HepG2 (cell line): ENCODE measurements around the gene RASGRP2. TPM values are rescaled to one million over a fixed set of nuclear protein-coding genes. Genes with fewer than 3 reads are reported as not detected.

Source experiments
- ATAC-seq: fragments of 200-7000 bp; cut with Tn5 transposase; 3 replicates; pipeline ENCODE4 v1.9.1; 2020; ENCODE audit warnings: mild to moderate bottlenecking, moderate library complexity
- BruUV-seq: library from RNA; stranded (reverse); fragments of 400-500 nt; replicated peaks from 2 replicates; lab custom pipeline; 2021; lab: Mats Ljungman, UMichigan
- CTCF ChIA-PET: fragments of 300-600 bp; formaldehyde crosslinking; extraction: SDS; loops from one replicate; lab custom pipeline; 2021; ENCODE audit warnings: low total read pairs, inconsistent platforms, low intra/inter-chr PET ratio; lab: Yijun Ruan, JAX
- POLR2A ChIA-PET: fragments of 350-600 bp; sonication (Branson Sonifier 250); formaldehyde crosslinking; loops from one replicate; lab custom pipeline; 2020; ENCODE audit warnings: antibody characterized with exemption, inconsistent platforms; lab: Yijun Ruan, JAX
- DNase-seq: peaks from one replicate; pipeline ENCODE4 v3.0.0-alpha.2; 2015; ENCODE audit warnings: low spot score
- FAIRE-seq: peaks from 3 replicates; lab custom pipeline; 2011; peaks lifted over from hg19 to GRCh38; lab: Jason Lieb, UNC
- H2AFZ ChIP-seq: one replicate; pipeline ENCODE4 v1.6.1; 2011; ENCODE audit warnings: low read length, inconsistent platforms
- H3K27ac ChIP-seq: fragments of 300-600 bp; 3 replicates; pipeline ENCODE4 v1.8.0; 2011; ENCODE audit warnings: mixed run types, mild to moderate bottlenecking, mixed read lengths, low read length, inconsistent platforms; ENCODE audit not compliant: insufficient read depth; ENCODE audit errors: extremely low read length
- H3K27me3 ChIP-seq, 2 experiments: fragments of 200-600 bp in 1 of 2; 2 replicates in 1 of 2; 3 replicates in 1 of 2; pipeline versions ENCODE4 v1.6.0 to v1.8.0; 2011; ENCODE audit warnings: low read length in 2 of 2, mild to moderate bottlenecking in 2 of 2, moderate library complexity in 2 of 2, inconsistent platforms in 1 of 2; ENCODE audit not compliant: insufficient read depth in 2 of 2, control insufficient read depth in 1 of 2
- H3K36me3 ChIP-seq, 2 experiments: fragments of 200-600 bp in 1 of 2; replicated peaks in 1 of 2; 2 replicates in 1 of 2; 3 replicates in 1 of 2; pipeline versions ENCODE4 v1.5.1 to v1.8.0; 2011; ENCODE audit warnings: low read length in 2 of 2, inconsistent platforms in 1 of 2; ENCODE audit not compliant: insufficient read depth in 2 of 2, control insufficient read depth in 1 of 2
- H3K4me1 ChIP-seq: 2 replicates; pipeline ENCODE4 v1.5.1; 2012; ENCODE audit warnings: low read length, inconsistent platforms; ENCODE audit not compliant: insufficient read depth
- H3K4me2 ChIP-seq: 2 replicates; pipeline ENCODE4 v1.6.0; 2011; ENCODE audit warnings: low read depth, low read length, inconsistent platforms
- H3K4me3 ChIP-seq, 3 experiments: fragments of 200-600 bp in 1 of 3; sonication (generic), shearing (Covaris generic) in 1 of 3; replicated peaks in 1 of 3; 2 replicates each; pipeline ENCODE4 v1.5.1; 2011 to 2016; ENCODE audit warnings: low read length in 3 of 3, inconsistent platforms in 2 of 3, low read depth in 2 of 3, mild to moderate bottlenecking in 2 of 3, control low read depth in 1 of 3, mixed read lengths in 1 of 3; ENCODE audit not compliant: insufficient read depth in 1 of 3
- H3K79me2 ChIP-seq: one replicate; pipeline ENCODE4 v1.6.1; 2011; ENCODE audit warnings: low read length, inconsistent platforms; ENCODE audit not compliant: insufficient read depth
- H3K9ac ChIP-seq: 2 replicates; pipeline ENCODE4 v1.6.0; 2011; ENCODE audit warnings: mild to moderate bottlenecking, low read depth, low read length, inconsistent platforms; ENCODE audit not compliant: insufficient read depth
- H3K9me3 ChIP-seq: 2 replicates; pipeline ENCODE4 v1.5.1; 2012; ENCODE audit warnings: mild to moderate bottlenecking, low read length
- H4K20me1 ChIP-seq: 2 replicates; pipeline ENCODE4 v1.6.0; 2011; ENCODE audit warnings: inconsistent platforms, mild to moderate bottlenecking, low read length, moderate library complexity; ENCODE audit not compliant: insufficient read depth
- DZIP1 ChIP-seq: sonication (generic); formaldehyde crosslinking; IDR thresholded peaks from 2 replicates; pipeline ENCODE4 v1.5.0; 2020; ENCODE audit warnings: mild to moderate bottlenecking, missing genetic modification reagents
- HNF4G ChIP-seq, 2 experiments: sonication (generic) in 1 of 2; formaldehyde crosslinking in 1 of 2; IDR thresholded peaks; 2 replicates each; pipeline versions ENCODE4 v1.4.0 to v1.6.1; 2011 to 2020; ENCODE audit warnings: borderline replicate concordance in 2 of 2, low read depth in 2 of 2, mild to moderate bottlenecking in 2 of 2, low read length in 1 of 2, missing genetic modification reagents in 1 of 2, moderate library complexity in 1 of 2
- HNRNPL ChIP-seq: fragments of 200-400 bp; formaldehyde crosslinking; IDR thresholded peaks from 2 replicates; pipeline ENCODE4 v1.6.1; 2017; ENCODE audit warnings: mild to moderate bottlenecking, low read depth, low read length
- MAF1 ChIP-seq: sonication (generic); formaldehyde crosslinking; IDR thresholded peaks from 2 replicates; pipeline ENCODE4 v1.5.0; 2020; ENCODE audit warnings: missing genetic modification reagents, borderline replicate concordance
- MAFG ChIP-seq: sonication (generic); formaldehyde crosslinking; IDR thresholded peaks from 2 replicates; pipeline ENCODE4 v1.5.1; 2020; ENCODE audit warnings: mild to moderate bottlenecking, missing genetic modification reagents
- MAFK ChIP-seq, 2 experiments: IDR thresholded peaks in 1 of 2; conservative IDR thresholded peaks in 1 of 2; 2 replicates each; pipeline ENCODE4 v1.6.1; 2011; ENCODE audit warnings: improper control_type of control experiment in 2 of 2, low read length in 2 of 2
- MTF2 ChIP-seq: sonication (generic); formaldehyde crosslinking; IDR thresholded peaks from 2 replicates; pipeline ENCODE4 v1.5.0; 2020; ENCODE audit warnings: missing genetic modification reagents, borderline replicate concordance
- POLR2A ChIP-seq, 2 experiments: IDR thresholded peaks; 2 replicates each; pipeline ENCODE4 v1.6.1; 2011; ENCODE audit warnings: low read depth in 2 of 2, low read length in 2 of 2, mild to moderate bottlenecking in 1 of 2, moderate library complexity in 1 of 2; ENCODE audit not compliant: insufficient read depth in 1 of 2
- RFXAP ChIP-seq: sonication (generic); formaldehyde crosslinking; IDR thresholded peaks from 2 replicates; pipeline ENCODE4 v1.4.0; 2020; ENCODE audit warnings: missing genetic modification reagents, borderline replicate concordance
- SKI ChIP-seq: fragments of 450-650 bp; IDR thresholded peaks from one replicate; pipeline ENCODE4 v1.6.1; 2018; ENCODE audit warnings: mild to moderate bottlenecking; ENCODE audit not compliant: partially characterized antibody
- SP4 ChIP-seq: sonication (generic); formaldehyde crosslinking; IDR thresholded peaks from 2 replicates; pipeline ENCODE4 v1.8.1; 2023; ENCODE audit warnings: mild to moderate bottlenecking, missing genetic modification reagents
- SPEN ChIP-seq: sonication (generic); formaldehyde crosslinking; IDR thresholded peaks from 2 replicates; pipeline ENCODE4 v1.5.1; 2020; ENCODE audit warnings: low read depth, mild to moderate bottlenecking, missing genetic modification reagents
- TEAD2 ChIP-seq: sonication (generic); formaldehyde crosslinking; IDR thresholded peaks from 2 replicates; pipeline ENCODE4 v1.9.0; 2021; ENCODE audit warnings: missing genetic modification reagents
- U2AF1 ChIP-seq: fragments of 200-400 bp; formaldehyde crosslinking; optimal IDR thresholded peaks from 2 replicates; pipeline ENCODE3; 2017; ENCODE audit warnings: mild to moderate bottlenecking, low read depth, low read length
- ZBTB39 ChIP-seq: sonication (generic); formaldehyde crosslinking; IDR thresholded peaks from 2 replicates; pipeline ENCODE4 v1.5.0; 2020; ENCODE audit warnings: missing genetic modification reagents
- ZBTB42 ChIP-seq: sonication (generic); formaldehyde crosslinking; IDR thresholded peaks from 2 replicates; pipeline ENCODE4 v1.5.0; 2020; ENCODE audit warnings: mild to moderate bottlenecking, missing genetic modification reagents
- ZNF30 ChIP-seq: sonication (generic); formaldehyde crosslinking; IDR thresholded peaks from 2 replicates; pipeline ENCODE4 v1.5.0; 2020; ENCODE audit warnings: mild to moderate bottlenecking, missing genetic modification reagents
- ZNF333 ChIP-seq: sonication (generic); formaldehyde crosslinking; IDR thresholded peaks from 2 replicates; pipeline ENCODE4 v1.4.0; 2020; ENCODE audit warnings: mild to moderate bottlenecking, missing genetic modification reagents, borderline replicate concordance
- ZNF34 ChIP-seq: sonication (generic); formaldehyde crosslinking; IDR thresholded peaks from 2 replicates; pipeline ENCODE4 v1.4.0; 2020; ENCODE audit warnings: mild to moderate bottlenecking, missing genetic modification reagents, borderline replicate concordance
- ZNF564 ChIP-seq: sonication (generic); formaldehyde crosslinking; IDR thresholded peaks from 2 replicates; pipeline ENCODE4 v1.8.1; 2023; ENCODE audit warnings: mild to moderate bottlenecking, missing genetic modification reagents
- WGBS: methylation state at CpG from one replicate; pipeline ENCODE4 v1.1.6; 2017; ENCODE audit warnings: low lambda C conversion rate; 5-methylcytosine and 5-hydroxymethylcytosine counted together
- in situ Hi-C: cut with HindIII; loops from 2 replicates; pipeline ENCODE4 v1.10.0; 2017; ENCODE audit warnings: low pct_unique_long_range_greater_than_20kb; ENCODE audit not compliant: extremely low pct_ligation_motif_present
- intact Hi-C: fragments of 100-400 bp; cut with micrococcal nuclease; formaldehyde crosslinking; loops from one replicate; pipeline ENCODE4 v1.10.0; 2022; ENCODE audit not compliant: unreplicated experiment
- polyA plus RNA-seq, 8 experiments: library from polyadenylated mRNA; depleted of rRNA in 3 of 8; stranded (reverse) in 7 of 8; unstranded in 1 of 8; fragments of >200 nt; fragmentation: Illumina TruSeq in 4 of 8; extraction: Trizol in 4 of 8; gene quantifications; 2 replicates each; pipeline versions ENCODE4 v1.2.1 to v1.2.3, GENCODE V29; 2011 to 2016; ENCODE audit warnings: low read depth in 4 of 8, missing spikeins in 1 of 8, mixed read lengths in 1 of 8; ENCODE audit not compliant: insufficient read depth in 1 of 8
- total RNA-seq, 5 experiments: library from RNA; depleted of rRNA; stranded (reverse); fragments of >200 nt; fragmentation: Illumina TruSeq; extraction: Trizol; gene quantifications; 2 replicates each; pipeline ENCODE4 v1.2.3, GENCODE V29; 2016; ENCODE audit warnings: low read depth in 1 of 5

The RASGRP2 gene
- total and polyA plus RNA-seq, 2 of the 13 experiments (the other 11 are each of a cell fraction or from before 2014, with no cell fraction given): 0.61 TPM; not detected in 1

DNA sequence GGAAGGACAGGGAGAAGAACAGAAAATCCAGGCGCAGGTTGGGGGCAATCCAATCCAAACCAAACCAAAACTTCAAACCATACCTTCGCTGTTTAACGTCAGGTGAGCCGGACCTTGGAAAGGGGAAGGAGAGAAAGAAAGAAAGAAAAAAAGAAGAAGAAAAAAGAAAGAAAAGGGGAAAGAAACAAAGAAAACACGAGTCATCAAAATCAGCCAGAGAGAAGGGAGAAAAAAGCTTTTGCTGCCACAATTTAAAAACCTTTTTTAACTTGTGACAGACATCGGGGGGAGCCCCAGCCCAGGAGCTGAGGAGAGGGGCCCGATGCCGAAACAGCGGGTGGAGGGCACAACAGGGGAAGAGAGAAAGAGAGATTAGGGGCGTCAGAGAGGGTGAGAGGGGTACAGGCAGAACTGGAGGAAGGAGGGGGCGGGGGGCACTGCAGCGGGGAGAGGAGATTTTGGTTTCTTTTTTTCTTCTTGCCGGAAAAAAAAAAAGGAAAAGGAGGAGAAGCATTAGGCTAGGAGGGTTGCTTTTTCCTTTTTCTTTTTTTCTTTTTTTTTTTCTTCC is 51.1 kb downstream of the RASGRP2 start (continued):
- TF ChIP-seq U2AF1 (no peak), SP4 (CRISPR knock-in tag) (no peak), ZNF564 (CRISPR knock-in tag) (no peak), MAFK (conservative IDR thresholded peaks at IDR 0.05 in 1 of 2, IDR thresholded peaks at IDR 0.05 in 1 of 2; ENCODE audit: low read length in 2 of 2) (peak; percentile 53 to 65), HNF4G (IDR thresholded peaks at IDR 0.05; ENCODE audit: borderline replicate concordance, low read depth, low read length) (no peak), HNF4G (CRISPR knock-in tag; IDR thresholded peaks at IDR 0.05; ENCODE audit: borderline replicate concordance, low read depth) (no peak)
- TF ChIP-seq, all 625 proteins: peak for 2

DNA sequence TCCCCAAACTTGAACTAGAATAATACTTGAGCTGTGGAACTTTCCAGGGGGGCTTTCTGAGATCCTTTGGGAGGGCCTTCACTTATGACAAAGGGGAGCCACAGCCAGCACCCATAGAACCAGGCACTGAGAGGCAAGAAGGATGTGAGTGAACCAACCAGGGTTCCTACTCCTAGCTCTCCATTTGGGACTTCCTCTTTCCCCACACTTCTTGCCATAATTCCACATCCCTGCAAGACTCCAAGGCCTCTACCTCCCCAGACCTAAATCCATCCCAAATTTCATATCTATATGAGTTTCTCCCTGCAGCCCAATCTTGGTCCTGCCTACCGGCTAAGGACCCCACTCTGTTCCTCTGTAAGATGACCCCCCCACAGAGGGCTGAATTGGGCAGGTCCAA is 52.4 kb downstream of the RASGRP2 start:
- Histone ChIP-seq H3K9ac (no peak overlapping the region), H4K20me1 (no peaks in the 10 kb centered on the region), H3K4me1 (no peaks in the 10 kb centered on the region; the same call in 1 of the 2 replicates), H3K79me2 (no peaks in the 10 kb centered on the region), H3K9me3 (no peaks in the 10 kb centered on the region), H2AFZ (no peak overlapping the region), H3K36me3 (no peaks in the 10 kb centered on the region), H3K4me3 (no peak overlapping the region), H3K27ac (no peak overlapping the region), H3K27me3 (peaks cover 5 to 78% of the 10 kb centered on the region in 2 experiments; a peak in 4 of 5 replicates), H3K4me2 (no peak overlapping the region)
- FAIRE-seq (no peak), ATAC-seq (no peak), DNase-seq (no peak)
- TF ChIP-seq TEAD2 (CRISPR knock-in tag) (no peak), MTF2 (no peak), ZNF333 (CRISPR knock-in tag) (no peak), DZIP1 (CRISPR knock-in tag) (no peak), ZBTB39 (CRISPR knock-in tag) (no peak), MAFG (CRISPR knock-in tag) (no peak), POLR2A (IDR thresholded peaks at IDR 0.05; ENCODE audit: insufficient read depth in 1 of 2, low read depth in 2 of 2, low read length in 2 of 2) (no peak), ZNF34 (CRISPR knock-in tag) (no peak), SKI (no peak), HNRNPL (no peak), ZBTB42 (no peak), MAF1 (no peak), ZNF30 (CRISPR knock-in tag) (no peak), SPEN (CRISPR knock-in tag) (no peak), RFXAP (CRISPR knock-in tag) (no peak)
- BruUV-seq: no TSS peak
- WGBS: 0% methylated on average over 1 of the region's 1 CpG
- in situ Hi-C loops: no loop called here
- POLR2A ChIA-PET: no interaction called here
- CTCF ChIA-PET: no interaction called here
- intact Hi-C loops: no loop called here
